ENCODE measurements around the gene FAM170B. TPM values are rescaled to one million over a fixed set of nuclear protein-coding genes. Genes with fewer than 3 reads are reported as not detected.

FAM170B gene
- total RNA-seq, 4 donors from 2014 or later: not detected

DNA sequence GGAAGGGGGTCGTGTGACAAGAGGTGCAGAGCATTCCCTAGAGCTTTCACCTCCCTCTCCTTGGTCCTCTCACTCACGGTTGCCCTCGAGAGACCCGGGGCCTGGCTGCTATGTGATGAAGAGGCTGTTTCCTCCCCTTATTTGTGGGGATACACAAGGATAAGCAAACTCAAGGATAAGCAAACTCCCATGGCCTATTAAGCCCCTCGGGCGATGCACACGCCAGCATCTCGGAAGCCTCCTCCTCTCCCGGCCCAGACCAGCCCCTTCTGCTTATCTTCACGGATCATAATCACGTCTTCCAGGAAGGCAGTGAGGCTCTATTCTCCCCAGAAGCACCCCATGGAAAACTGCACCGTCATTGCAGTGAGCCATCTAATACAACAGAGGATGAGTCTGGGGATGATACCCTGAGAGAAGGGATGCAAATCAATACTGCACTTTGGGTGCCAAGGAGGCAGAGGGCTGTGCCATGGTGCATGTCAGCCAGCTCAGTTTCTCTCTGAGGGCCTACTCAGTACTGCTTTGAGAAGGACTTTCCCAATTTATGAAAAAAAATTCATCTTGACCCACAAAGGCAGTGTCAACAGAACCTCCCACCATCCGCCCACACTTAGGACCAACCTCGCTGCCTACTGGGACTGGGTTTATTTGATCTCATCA lies 32.1 kb upstream of the FAM170B start:
- WGBS, 2 donors: 86 to 91% methylated on average over 11 to 13 of the region's 14 CpGs
- H3K36me3 ChIP-seq: peaks cover 0 to 17% (median 0%) of the 10 kb centered on the region in 3 donors
- no peak for DNase-seq
- TF ChIP-seq, protein P1, sequence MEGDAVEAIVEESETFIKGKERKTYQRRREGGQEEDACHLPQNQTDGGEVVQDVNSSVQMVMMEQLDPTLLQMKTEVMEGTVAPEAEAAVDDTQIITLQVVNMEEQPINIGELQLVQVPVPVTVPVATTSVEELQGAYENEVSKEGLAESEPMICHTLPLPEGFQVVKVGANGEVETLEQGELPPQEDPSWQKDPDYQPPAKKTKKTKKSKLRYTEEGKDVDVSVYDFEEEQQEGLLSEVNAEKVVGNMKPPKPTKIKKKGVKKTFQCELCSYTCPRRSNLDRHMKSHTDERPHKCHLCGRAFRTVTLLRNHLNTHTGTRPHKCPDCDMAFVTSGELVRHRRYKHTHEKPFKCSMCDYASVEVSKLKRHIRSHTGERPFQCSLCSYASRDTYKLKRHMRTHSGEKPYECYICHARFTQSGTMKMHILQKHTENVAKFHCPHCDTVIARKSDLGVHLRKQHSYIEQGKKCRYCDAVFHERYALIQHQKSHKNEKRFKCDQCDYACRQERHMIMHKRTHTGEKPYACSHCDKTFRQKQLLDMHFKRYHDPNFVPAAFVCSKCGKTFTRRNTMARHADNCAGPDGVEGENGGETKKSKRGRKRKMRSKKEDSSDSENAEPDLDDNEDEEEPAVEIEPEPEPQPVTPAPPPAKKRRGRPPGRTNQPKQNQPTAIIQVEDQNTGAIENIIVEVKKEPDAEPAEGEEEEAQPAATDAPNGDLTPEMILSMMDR (IDR thresholded peaks at IDR 0.05): no peak
- no peak for TF ChIP-seq POLR2A (IDR thresholded peaks at IDR 0.05)
- no peak overlapping the region for H3K27ac ChIP-seq
- no peak overlapping the region for H3K4me3 ChIP-seq
- intact Hi-C loops (cut with DNase I): loop anchor here (5.0 to 10.0 kb wide), 2 partner anchors 189 to 501 kb away; no protein-coding TSS in a partner anchor
- no peaks in the 10 kb centered on the region for H3K27me3 ChIP-seq
- H3K9me3 ChIP-seq: no peaks in the 10 kb centered on the region
- H3K4me1 ChIP-seq: peaks cover 0 to 8% (median 0%) of the 10 kb centered on the region in 3 donors

DNA sequence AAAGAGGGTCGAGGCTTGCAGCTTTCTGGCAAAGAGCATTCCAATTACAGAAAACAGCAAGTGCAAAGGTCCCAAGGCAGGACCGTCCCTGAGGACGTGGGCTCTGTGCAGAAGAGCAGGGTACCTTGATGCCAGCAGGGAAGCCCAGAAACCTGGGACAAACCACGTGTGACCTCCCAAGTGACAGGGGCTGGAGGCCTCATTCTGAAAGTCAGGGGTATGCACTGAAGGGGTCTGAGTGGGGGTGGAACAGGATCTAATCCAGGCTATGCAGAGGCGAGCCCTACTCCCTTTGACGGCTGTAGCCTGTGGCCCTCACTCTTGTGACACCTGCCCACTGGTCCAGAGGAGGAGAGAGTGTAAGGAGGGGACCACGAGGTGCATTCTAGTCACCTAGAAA lies 31.4 kb upstream of the FAM170B start:
- no peak overlapping the region for H3K27ac ChIP-seq
- H3K9me3 ChIP-seq: no peaks in the 10 kb centered on the region
- intact Hi-C loops (cut with DNase I): loop anchor here (5.0 to 10.0 kb wide), 2 partner anchors 188 to 500 kb away; no protein-coding TSS in a partner anchor
- 67 to 73% methylated on average over 6 to 7 of the region's 7 CpGs for WGBS, 2 donors
- peaks cover 0 to 8% (median 0%) of the 10 kb centered on the region in 3 donors for H3K4me1 ChIP-seq
- H3K36me3 ChIP-seq: peaks cover 0 to 17% (median 0%) of the 10 kb centered on the region in 3 donors
- TF ChIP-seq POLR2A (IDR thresholded peaks at IDR 0.05): no peak
- TF ChIP-seq, protein P1 (IDR thresholded peaks at IDR 0.05): no peak
- no peak overlapping the region for H3K4me3 ChIP-seq
- no peak for DNase-seq
- H3K27me3 ChIP-seq: no peaks in the 10 kb centered on the region

DNA sequence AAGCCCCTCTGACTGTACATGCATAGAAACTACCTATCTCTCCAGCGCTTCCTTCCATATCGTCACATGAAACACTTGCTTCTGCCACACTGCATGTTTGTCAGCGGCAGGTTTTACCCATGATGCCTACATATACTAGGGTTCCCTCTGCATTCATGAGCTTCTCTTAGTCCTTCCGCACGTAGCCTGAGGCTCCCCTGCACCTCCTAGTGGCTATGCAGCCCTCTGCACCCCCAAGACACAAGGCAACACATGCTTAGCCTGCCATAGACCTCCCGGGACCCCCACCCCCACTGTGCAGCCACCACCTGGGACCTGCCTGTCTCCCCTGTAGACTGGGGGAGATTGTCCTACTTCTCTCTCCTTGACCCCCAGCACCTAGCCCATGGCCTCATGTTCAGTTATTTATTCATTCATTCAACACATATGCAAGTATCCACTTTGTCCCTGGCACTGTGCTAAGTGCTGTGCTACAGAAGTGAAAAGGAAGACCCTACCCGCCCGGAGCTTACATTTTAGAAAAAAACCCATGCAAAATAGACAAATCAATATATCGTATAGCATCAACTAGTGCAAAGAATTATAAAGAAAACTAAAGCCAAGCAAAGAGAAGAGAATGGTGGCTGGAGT lies 30.9 kb upstream of the FAM170B start:
- TF ChIP-seq, protein P1 (IDR thresholded peaks at IDR 0.05): peak; percentile 30 to 70 (median 52)
- TF ChIP-seq POLR2A (IDR thresholded peaks at IDR 0.05): no peak
- intact Hi-C loops (cut with DNase I): loop anchor here (5.0 to 10.0 kb wide), 2 partner anchors 187 to 500 kb away; no protein-coding TSS in a partner anchor
- peaks cover 0 to 8% (median 0%) of the 10 kb centered on the region in 3 donors for H3K4me1 ChIP-seq
- no peaks in the 10 kb centered on the region for H3K9me3 ChIP-seq
- no peak overlapping the region for H3K27ac ChIP-seq
- no peaks in the 10 kb centered on the region for H3K27me3 ChIP-seq
- WGBS, 2 donors: 51 to 66% methylated on average over 9 of the region's 9 CpGs
- no peak for DNase-seq
- H3K36me3 ChIP-seq: peaks cover 0 to 17% (median 0%) of the 10 kb centered on the region in 3 donors
- H3K4me3 ChIP-seq: no peak overlapping the region

DNA sequence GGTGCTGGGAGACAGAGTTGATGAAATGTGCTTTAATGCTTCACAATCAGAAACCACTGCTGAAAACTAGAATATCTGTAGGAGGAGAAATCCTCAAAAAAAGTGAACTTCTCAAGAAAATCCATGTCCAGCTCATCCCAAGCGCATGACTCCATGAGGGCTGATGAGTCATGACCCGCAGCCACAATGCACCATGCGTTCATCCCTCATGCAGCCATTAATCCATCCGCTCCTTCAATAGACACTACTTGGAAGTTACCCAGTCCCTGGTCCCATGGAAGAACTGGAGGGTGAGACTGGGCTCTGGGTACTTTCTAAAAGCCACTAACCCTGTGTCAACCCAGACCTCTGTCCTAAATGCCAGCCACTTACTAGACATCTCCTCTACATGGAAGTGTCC lies 29.9 kb upstream of the FAM170B start:
- no peak overlapping the region for H3K27ac ChIP-seq
- no peak overlapping the region for H3K4me3 ChIP-seq
- 73 to 85% methylated on average over 4 of the region's 4 CpGs for WGBS, 2 donors
- peaks cover 0 to 8% (median 0%) of the 10 kb centered on the region in 3 donors for H3K4me1 ChIP-seq
- H3K27me3 ChIP-seq: no peaks in the 10 kb centered on the region
- DNase-seq: no peak
- intact Hi-C loops (cut with DNase I): loop anchor here (10.0 kb wide), 1 partner anchor 499 kb away; no protein-coding TSS in a partner anchor
- H3K9me3 ChIP-seq: no peaks in the 10 kb centered on the region
- TF ChIP-seq, protein P1 (IDR thresholded peaks at IDR 0.05): no peak
- no peak for TF ChIP-seq POLR2A (IDR thresholded peaks at IDR 0.05)
- peaks cover 0 to 17% (median 0%) of the 10 kb centered on the region in 3 donors for H3K36me3 ChIP-seq

GRCh38 chr10:49162761-49163310 lies 29.0 kb upstream of the FAM170B start:
- no peak for TF ChIP-seq POLR2A (IDR thresholded peaks at IDR 0.05)
- TF ChIP-seq, protein P1 (IDR thresholded peaks at IDR 0.05): no peak
- 63 to 70% methylated on average over 1 to 5 of the region's 8 CpGs for WGBS, 2 donors
- H3K27ac ChIP-seq: no peak overlapping the region
- H3K36me3 ChIP-seq: peaks cover 0 to 17% (median 0%) of the 10 kb centered on the region in 3 donors
- no peak overlapping the region for H3K4me3 ChIP-seq
- intact Hi-C loops (cut with DNase I): loop anchor here (10.0 kb wide), 1 partner anchor 498 kb away; no protein-coding TSS in a partner anchor
- DNase-seq: no peak
- peaks cover 0 to 3% (median 0%) of the 10 kb centered on the region in 3 donors for H3K4me1 ChIP-seq
- H3K27me3 ChIP-seq: no peaks in the 10 kb centered on the region
- no peaks in the 10 kb centered on the region for H3K9me3 ChIP-seq

Data from esophagus squamous epithelium (tissue), 5 donors.